IPS DF 6.9 (cell line): ENCODE data around the gene RIMS1.

Experiments used
- DNase-seq: peaks from one replicate; pipeline ENCODE4 v3.0.0-alpha.2; 2013; ENCODE audit warnings: low read depth, low spot score
- H3K27ac ChIP-seq: one replicate; pipeline ENCODE4 v1.5.1; 2013; ENCODE audit warnings: low read length, control low read depth
- H3K27me3 ChIP-seq: 2 replicates; pipeline ENCODE4 v1.6.1; 2013; ENCODE audit warnings: mild to moderate bottlenecking, low read length; ENCODE audit not compliant: control insufficient read depth, insufficient read depth
- H3K36me3 ChIP-seq: 2 replicates; pipeline ENCODE4 v1.6.1; 2013; ENCODE audit warnings: low read length; ENCODE audit not compliant: control insufficient read depth, insufficient read depth
- H3K4me1 ChIP-seq: 2 replicates; pipeline ENCODE4 v1.6.1; 2013; ENCODE audit warnings: low read length; ENCODE audit not compliant: control insufficient read depth, insufficient read depth
- H3K4me3 ChIP-seq: 2 replicates; pipeline ENCODE4 v1.5.1; 2013; ENCODE audit warnings: mild to moderate bottlenecking, low read length
- H3K9me3 ChIP-seq: 2 replicates; pipeline ENCODE4 v1.6.1; 2013; ENCODE audit warnings: low read length, inconsistent platforms; ENCODE audit not compliant: control insufficient read depth, insufficient read depth
- WGBS: extraction: QIAGEN DNeasy Blood & Tissue Kit; methylation state at CpG from one replicate; pipeline ENCODE4 v1.1.7; 2013; ENCODE audit warnings: mixed read lengths, missing lambda C conversion rate; ENCODE audit not compliant: insufficient read length, insufficient coverage; 5-methylcytosine and 5-hydroxymethylcytosine counted together

Gene RIMS1

DNA sequence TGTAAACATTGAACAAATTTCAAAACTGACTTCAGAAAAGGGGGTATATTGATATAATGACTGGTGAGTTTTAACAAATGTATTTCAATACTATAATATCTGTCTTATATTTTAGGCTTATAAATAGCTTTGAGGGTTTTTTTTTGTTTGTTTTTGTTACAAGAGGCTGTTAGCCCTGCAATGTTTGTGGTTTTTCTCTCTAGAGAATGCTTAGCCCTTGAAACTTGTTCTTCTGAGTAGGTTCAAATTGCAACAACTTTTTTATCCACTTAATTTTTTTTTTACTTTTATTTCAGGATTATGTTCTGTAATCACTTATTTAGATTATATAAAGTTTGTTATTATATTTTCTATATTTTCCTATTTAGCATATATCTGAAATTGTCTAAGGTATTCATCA, 333.2 kb downstream of the RIMS1 start:
- H3K27ac ChIP-seq: no peak overlapping the region
- no peaks in the 10 kb centered on the region for H3K27me3 ChIP-seq
- no peaks in the 10 kb centered on the region for H3K36me3 ChIP-seq
- H3K4me1 ChIP-seq: no peaks in the 10 kb centered on the region
- no peaks in the 10 kb centered on the region for H3K9me3 ChIP-seq
- no peak for DNase-seq
- H3K4me3 ChIP-seq: no peak overlapping the region

DNA sequence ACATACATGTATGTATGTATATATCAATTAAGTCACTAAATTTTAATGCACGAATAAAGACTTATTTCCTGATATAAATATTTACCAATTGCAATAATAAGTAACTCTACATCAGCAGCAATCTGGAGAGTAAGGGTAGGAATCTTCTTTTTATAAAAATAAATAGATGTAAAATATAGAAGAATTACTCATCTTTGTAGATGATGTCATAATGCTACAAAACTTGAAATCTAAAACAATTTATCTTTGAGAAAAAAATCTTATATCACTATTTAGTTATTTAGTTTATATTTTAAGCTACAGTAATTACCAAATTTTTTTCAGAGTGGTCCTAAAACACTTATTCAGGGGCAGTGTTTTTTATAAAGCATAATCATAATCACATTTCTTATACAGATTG, 351.7 kb downstream of the RIMS1 start:
- Histone ChIP-seq H3K9me3 (no peaks in the 10 kb centered on the region), H3K27ac (no peak overlapping the region), H3K36me3 (no peaks in the 10 kb centered on the region), H3K4me3 (no peak overlapping the region), H3K27me3 (no peaks in the 10 kb centered on the region), H3K4me1 (no peaks in the 10 kb centered on the region)
- WGBS: no CpG with 5 or more reads among the region's 1 CpG
- no peak for DNase-seq

DNA sequence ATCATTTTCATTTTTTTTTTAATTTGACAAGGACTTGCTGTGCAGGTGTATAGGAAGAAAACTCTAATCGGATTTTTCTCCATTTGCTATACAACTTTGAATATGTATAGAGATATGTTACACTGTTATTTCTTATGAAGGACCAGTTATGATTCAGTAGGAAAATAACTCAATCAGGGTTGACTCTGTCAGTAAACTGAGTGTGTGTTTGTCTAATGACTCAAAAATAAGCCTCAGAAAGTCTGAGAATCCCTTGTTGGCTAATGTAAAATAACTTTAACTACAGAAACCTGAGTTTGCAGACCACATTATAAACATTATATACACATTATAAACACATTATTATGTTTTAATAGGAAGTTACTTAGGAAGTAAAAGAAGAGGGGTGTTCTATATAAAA, 352.6 kb downstream of the RIMS1 start:
- WGBS: no CpG with 5 or more reads among the region's 1 CpG
- H3K27me3 ChIP-seq: no peaks in the 10 kb centered on the region
- H3K27ac ChIP-seq: no peak overlapping the region
- no peak overlapping the region for H3K4me3 ChIP-seq
- no peaks in the 10 kb centered on the region for H3K4me1 ChIP-seq
- no peak for DNase-seq
- no peaks in the 10 kb centered on the region for H3K9me3 ChIP-seq
- no peaks in the 10 kb centered on the region for H3K36me3 ChIP-seq

DNA sequence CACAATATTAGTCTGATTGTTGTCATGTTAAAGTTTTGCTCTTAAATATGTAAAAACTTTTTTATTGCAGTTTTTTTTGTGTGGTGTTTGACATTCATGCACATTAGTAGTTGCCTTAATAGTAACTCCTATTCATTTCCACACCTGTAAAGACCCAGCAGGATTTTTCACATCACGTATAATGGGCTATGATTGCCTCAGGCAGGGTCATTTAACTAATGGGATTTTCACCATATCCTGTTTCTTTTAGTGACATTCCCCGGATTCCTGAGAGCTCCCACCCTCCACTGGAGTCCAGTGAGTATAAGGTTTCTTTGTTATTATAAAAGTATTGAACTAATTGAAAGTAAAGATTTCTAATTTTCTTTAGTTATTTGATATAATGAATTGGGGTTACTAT, 359.2 kb downstream of the RIMS1 start:
- Histone ChIP-seq H3K9me3 (no peaks in the 10 kb centered on the region), H3K27me3 (no peaks in the 10 kb centered on the region), H3K4me1 (no peaks in the 10 kb centered on the region), H3K4me3 (no peak overlapping the region), H3K27ac (no peak overlapping the region), H3K36me3 (no peaks in the 10 kb centered on the region)
- peak; percentile 16 for DNase-seq
- no CpG with 5 or more reads among the region's 2 CpGs for WGBS

DNA sequence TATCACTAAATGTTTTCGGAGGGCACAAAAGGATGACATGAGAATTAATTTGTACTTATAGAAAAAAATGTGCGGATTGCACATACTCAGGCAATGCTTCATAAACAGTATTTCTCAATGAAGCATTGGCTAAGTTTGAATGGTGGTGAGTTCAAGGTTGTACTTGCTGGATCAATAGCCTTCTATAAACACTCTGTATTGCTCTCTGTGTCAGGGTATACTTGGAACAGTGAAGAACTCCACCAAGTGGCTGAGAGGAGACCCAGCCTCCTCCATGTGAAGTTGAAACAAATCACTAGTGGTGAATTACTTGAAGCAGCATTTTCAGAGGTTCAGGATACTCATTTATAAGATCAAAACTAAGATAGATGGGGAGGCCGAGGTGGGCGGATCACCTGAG, 360.6 kb downstream of the RIMS1 start:
- Histone ChIP-seq H3K4me1 (no peaks in the 10 kb centered on the region), H3K36me3 (no peaks in the 10 kb centered on the region), H3K27me3 (no peaks in the 10 kb centered on the region), H3K9me3 (no peaks in the 10 kb centered on the region), H3K27ac (no peak overlapping the region), H3K4me3 (no peak overlapping the region)
- peak; percentile 13 for DNase-seq
- no CpG with 5 or more reads among the region's 4 CpGs for WGBS

DNA sequence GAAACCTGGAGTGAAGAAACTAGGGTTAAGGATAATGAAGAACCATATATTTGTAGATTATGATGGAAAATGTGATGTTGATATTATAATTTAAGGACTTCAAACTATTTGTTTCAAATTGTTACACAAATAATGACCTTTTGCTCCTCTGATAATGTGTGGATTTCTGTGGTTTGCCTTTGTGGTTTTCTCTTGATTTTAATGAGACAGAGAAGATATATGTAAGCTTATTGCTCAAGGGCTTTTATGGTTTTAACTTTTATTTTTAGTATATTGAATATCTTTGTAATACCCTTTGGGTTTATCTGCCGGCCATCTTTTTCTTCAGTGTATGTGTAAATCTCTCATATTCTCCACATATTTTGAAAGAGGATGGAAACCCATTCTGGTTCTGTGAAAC, 362.3 kb downstream of the RIMS1 start:
- H3K27me3 ChIP-seq: no peaks in the 10 kb centered on the region
- H3K36me3 ChIP-seq: no peaks in the 10 kb centered on the region
- H3K27ac ChIP-seq: no peak overlapping the region
- WGBS: no CpG with 5 or more reads among the region's 1 CpG
- H3K4me1 ChIP-seq: no peaks in the 10 kb centered on the region
- H3K9me3 ChIP-seq: no peaks in the 10 kb centered on the region
- DNase-seq: no peak
- H3K4me3 ChIP-seq: no peak overlapping the region

DNA sequence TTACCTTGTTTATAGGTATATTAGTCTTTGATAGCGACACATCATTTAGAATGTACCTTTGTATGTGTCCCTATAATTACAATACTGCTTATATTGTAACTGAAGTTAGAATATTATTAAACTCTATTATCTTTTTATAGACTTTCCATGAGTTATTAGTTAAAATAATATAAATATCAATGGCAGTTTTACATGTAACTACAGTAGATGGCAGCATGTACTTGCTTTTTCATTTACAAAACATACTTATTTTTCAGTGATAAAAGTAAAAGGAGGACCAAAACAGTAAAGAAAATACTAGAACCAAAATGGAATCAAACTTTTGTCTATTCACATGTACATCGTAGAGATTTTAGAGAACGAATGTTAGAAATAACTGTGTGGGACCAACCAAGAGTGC, 364.3 kb downstream of the RIMS1 start:
- WGBS: no CpG with 5 or more reads among the region's 3 CpGs
- H3K9me3 ChIP-seq: no peaks in the 10 kb centered on the region
- no peaks in the 10 kb centered on the region for H3K27me3 ChIP-seq
- H3K27ac ChIP-seq: no peak overlapping the region
- no peaks in the 10 kb centered on the region for H3K36me3 ChIP-seq
- no peak overlapping the region for H3K4me3 ChIP-seq
- DNase-seq: no peak
- no peaks in the 10 kb centered on the region for H3K4me1 ChIP-seq

DNA sequence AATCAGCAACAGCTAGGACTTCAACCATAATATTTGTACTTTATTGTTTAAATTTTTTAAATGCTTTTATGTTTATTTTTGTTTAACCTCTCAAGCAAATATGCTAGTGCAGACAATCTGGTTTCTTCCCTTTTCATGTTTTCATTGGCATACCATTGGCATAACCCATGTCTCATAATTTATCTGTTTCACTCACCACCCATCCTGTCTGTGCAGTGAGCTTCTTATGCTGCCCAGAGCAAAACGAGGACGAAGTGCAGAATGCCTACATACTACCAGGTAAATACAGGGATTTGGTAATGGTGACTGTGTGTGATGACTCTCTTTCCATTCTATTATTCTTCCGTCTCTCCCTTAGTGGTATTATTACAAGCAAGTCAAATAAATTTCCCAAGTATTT, 374.1 kb downstream of the RIMS1 start:
- H3K9me3 ChIP-seq: no peaks in the 10 kb centered on the region
- no peak overlapping the region for H3K27ac ChIP-seq
- no peak for DNase-seq
- no peak overlapping the region for H3K4me3 ChIP-seq
- H3K4me1 ChIP-seq: no peaks in the 10 kb centered on the region
- no peaks in the 10 kb centered on the region for H3K36me3 ChIP-seq
- no peaks in the 10 kb centered on the region for H3K27me3 ChIP-seq
- WGBS: no CpG with 5 or more reads among the region's 3 CpGs

DNA sequence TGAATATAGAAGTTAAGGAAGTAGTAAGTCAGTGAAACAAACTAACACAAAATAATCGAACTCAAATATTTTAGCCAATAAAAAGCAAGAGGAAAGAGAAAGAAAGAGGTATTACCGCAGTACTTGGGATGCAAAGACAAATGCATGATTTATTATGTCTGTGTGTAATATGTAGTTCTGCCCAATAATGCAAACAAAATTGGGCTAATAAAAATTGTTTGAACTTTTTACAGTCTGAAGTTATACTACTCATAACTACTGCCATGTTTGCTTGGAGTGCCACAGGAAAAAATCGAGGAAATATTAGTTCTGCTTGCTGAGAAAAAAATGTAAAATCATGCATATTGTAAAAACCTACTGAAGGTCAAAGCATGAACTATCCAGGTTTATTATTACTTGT, 375.2 kb downstream of the RIMS1 start:
- H3K9me3 ChIP-seq: no peaks in the 10 kb centered on the region
- WGBS: no CpG with 5 or more reads among the region's 3 CpGs
- DNase-seq: no peak
- no peak overlapping the region for H3K27ac ChIP-seq
- H3K36me3 ChIP-seq: no peaks in the 10 kb centered on the region
- no peaks in the 10 kb centered on the region for H3K4me1 ChIP-seq
- no peaks in the 10 kb centered on the region for H3K27me3 ChIP-seq
- H3K4me3 ChIP-seq: no peak overlapping the region

DNA sequence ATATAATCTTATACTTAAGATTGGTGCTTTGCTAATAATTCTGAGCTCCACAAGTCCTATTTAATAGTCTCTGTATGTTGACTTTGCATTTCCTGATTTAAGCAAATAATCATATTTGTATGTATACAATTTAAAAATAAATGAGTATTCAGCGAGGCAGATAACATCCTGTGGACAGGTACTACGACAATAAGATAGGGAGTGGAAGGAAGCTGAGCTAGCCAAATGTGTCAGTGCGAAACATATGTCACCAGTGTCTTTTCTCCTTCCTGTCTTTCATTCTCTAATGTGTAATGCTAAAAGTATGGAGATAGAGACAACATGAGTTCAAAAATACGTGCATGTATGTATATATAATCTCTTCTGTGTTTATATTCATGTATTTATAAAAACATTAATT, 375.9 kb downstream of the RIMS1 start:
- Histone ChIP-seq H3K36me3 (no peaks in the 10 kb centered on the region), H3K27me3 (no peaks in the 10 kb centered on the region), H3K4me3 (no peak overlapping the region), H3K27ac (no peak overlapping the region), H3K4me1 (no peaks in the 10 kb centered on the region), H3K9me3 (no peaks in the 10 kb centered on the region)
- no peak for DNase-seq
- no CpG with 5 or more reads among the region's 4 CpGs for WGBS

DNA sequence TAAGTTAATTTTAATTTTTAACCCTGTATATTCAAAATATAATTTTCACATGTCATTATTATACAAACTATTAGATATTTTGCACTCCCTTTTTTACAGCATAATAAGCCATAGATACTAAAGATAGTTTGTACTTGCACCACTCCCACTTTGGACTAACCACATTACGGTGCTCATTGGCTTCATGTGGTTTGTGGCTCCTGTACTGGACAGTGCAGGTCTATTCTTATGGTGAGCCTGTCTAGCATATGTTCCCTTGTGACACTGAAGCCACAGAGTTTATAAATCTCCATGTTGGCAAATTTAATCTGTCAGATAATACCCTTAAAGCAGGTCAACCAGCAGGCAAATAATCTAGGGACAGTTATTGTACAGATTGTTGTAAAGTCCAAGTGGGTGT, 381.1 kb downstream of the RIMS1 start:
- H3K4me1 ChIP-seq: no peaks in the 10 kb centered on the region
- no CpG with 5 or more reads among the region's 1 CpG for WGBS
- DNase-seq: no peak

More for the DNA sequence above, 381.1 kb downstream of the RIMS1 start:
- no peaks in the 10 kb centered on the region for H3K36me3 ChIP-seq
- H3K27me3 ChIP-seq: no peaks in the 10 kb centered on the region
- no peaks in the 10 kb centered on the region for H3K9me3 ChIP-seq
- H3K4me3 ChIP-seq: no peak overlapping the region
- no peak overlapping the region for H3K27ac ChIP-seq
